LNCAP (cell line): ENCODE results near the gene GPT2.

ENCODE experiments used
- TF ChIP-seq, protein P1 (sequence below): fragments of 450-650 bp; IDR thresholded peaks from 2 replicates; pipeline ENCODE4 v1.5.1; 2017; ENCODE audit warnings: mild to moderate bottlenecking

GPT2 gene

DNA sequence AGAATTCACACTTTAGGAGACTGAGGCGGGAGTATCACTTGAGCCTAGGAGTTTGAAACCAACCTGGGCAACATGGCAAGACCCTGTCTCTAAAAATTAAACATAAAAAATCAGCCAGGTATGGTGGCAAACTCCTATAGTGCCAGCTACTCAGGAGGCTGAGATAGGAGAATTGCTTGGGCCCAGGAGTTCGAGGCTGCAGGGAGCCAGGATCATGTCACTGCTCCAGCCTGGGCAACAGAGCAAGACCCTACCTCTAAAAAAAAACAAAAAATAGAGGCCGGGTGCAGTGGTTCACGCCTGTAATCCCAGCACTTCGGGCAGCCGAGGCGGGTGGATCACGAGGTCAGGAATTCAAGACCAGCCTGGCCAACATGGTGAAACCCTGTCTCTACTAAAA lies 8.9 kb upstream of the GPT2 start:
- TF ChIP-seq, protein P1, sequence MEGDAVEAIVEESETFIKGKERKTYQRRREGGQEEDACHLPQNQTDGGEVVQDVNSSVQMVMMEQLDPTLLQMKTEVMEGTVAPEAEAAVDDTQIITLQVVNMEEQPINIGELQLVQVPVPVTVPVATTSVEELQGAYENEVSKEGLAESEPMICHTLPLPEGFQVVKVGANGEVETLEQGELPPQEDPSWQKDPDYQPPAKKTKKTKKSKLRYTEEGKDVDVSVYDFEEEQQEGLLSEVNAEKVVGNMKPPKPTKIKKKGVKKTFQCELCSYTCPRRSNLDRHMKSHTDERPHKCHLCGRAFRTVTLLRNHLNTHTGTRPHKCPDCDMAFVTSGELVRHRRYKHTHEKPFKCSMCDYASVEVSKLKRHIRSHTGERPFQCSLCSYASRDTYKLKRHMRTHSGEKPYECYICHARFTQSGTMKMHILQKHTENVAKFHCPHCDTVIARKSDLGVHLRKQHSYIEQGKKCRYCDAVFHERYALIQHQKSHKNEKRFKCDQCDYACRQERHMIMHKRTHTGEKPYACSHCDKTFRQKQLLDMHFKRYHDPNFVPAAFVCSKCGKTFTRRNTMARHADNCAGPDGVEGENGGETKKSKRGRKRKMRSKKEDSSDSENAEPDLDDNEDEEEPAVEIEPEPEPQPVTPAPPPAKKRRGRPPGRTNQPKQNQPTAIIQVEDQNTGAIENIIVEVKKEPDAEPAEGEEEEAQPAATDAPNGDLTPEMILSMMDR = no peak

DNA sequence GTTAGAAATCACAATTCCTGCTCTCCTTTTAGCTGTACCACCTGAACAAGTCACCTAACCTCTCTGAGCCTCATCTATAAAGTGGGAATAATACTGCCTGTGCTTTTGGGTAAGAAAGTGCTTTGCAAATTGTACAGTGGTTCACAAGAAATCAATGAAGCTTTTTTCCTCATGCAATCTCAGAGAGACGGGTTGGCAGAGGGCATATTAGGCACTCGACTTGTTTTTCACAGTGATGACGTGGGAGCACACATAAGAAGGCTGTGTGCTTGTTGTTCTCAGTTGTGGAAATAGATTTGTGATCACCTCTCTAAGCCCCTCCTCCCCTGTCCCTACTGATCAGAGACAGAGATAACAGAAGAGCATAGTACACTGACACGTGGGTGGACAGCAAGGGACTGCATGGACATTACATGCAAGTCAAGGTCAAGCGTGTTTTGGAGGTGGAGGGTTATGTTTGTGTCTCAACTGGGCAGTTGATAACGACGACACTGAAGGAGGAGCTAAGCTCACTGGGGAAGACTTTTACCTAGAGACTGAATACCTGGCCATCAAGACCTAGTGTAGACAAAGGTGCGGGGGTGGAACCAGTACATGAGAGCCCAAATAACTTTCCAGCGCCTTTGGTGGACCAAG lies 1.7 kb upstream of the GPT2 start:
- TF ChIP-seq, protein P1 = no peak

DNA sequence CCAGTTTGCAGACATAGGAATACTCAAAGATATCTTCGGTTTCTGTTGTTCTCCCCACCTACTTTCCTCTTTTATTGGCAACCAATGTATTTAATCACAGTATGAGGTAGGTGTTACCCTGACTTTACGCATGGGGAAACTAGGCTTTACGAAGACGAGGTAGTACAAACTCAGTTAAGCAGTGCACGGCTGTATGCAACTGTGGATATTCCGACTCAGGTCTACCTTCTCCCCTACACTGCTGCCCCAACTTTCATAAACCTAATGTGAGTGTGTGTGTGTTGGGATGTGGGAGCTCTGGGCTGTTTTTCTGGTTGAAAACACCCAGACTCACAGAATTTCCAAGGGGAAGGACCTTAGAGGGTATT lies 1.2 kb upstream of the GPT2 start:
- TF ChIP-seq, protein P1 = no peak

DNA sequence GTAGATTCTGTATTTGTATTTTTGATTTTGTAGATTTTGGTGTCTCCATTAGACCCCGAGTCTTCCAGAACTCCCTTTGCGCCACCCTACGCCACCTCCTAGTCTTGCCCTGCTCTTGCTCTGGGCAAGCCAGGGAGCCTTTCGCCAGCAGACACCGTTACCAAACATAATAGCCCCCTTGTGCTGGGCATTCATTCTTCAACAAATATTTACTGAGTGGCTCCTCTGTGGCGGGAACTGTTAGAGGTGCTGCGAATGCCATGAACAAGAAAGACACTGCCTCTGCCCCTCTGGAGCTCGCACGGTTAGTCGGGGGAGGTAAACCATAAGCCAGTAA lies 841 bp upstream of the GPT2 start:
- TF ChIP-seq, protein P1 = no peak

DNA sequence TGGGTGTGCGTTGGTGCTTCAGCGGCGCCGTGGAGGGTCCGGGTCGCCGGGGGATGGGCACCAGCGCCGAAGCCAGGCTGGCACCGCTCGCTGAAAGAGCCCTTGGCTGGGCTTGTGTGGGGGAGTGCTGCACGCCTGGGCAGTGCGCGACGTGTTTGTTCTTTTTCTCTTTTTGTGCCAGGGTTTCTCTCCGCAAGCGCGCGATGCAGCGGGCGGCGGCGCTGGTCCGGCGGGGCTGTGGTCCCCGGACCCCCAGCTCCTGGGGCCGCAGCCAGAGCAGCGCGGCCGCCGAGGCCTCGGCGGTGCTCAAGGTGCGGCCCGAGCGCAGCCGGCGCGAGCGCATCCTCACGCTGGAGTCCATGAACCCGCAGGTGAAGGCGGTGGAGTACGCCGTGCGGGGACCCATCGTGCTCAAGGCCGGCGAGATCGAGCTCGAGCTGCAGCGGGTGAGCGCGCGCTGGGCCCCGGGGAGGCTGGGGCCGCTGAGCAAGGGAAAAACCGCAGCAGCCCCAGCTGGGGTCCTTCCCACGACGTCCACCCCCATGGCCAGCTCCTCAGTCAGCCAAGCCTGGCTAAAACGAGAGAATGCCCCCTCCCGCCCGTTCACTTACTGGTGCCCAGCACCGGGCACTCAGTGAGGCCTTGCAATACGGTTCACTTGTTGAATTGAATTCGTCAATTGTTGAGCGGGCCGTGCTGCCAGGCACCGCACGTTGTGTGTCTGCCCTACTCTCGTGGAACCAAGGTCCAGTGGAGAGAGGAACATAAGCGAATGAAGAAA lies 541 bp downstream of the GPT2 start:
- TF ChIP-seq, protein P1 = no peak

DNA sequence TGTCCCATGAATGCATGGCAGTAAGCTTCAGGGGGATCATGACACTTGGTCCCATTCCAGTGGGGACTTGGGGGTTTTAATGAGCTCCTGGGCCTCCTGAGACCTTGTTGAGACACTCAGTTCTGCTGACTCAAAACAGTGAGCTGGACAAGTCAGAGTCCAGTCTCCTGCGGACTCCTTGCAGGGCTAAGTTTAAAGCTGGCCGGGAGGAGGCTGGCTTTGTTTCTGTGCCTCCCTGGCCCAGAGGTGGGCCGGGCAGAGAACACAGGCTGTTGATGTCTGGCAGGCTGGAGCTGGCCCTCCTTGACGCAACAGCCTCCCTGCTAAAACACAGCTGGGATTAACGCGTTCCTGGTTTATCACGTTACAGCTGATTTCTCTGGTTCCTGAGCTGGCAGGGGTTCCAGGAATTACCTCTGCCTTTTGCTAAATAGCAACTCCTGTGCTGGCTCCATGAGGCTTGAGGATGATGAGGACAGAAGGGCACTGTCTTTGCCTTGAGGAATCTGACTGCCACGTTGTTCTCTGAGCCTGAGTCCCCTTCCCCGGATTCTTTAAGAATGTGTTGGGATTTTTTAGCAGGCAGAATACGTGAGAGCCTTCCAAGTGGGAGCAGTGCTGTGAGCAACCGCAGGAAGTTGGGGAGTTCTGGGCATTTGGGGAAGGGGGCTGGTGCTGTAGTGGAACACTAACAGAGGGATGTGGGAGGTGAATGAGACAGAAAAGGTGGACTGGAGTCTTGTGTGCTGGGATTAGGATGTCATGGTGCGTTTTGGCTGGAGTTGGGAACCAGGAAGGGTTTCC lies 2.0 kb downstream of the GPT2 start:
- TF ChIP-seq, protein P1 = no peak

DNA sequence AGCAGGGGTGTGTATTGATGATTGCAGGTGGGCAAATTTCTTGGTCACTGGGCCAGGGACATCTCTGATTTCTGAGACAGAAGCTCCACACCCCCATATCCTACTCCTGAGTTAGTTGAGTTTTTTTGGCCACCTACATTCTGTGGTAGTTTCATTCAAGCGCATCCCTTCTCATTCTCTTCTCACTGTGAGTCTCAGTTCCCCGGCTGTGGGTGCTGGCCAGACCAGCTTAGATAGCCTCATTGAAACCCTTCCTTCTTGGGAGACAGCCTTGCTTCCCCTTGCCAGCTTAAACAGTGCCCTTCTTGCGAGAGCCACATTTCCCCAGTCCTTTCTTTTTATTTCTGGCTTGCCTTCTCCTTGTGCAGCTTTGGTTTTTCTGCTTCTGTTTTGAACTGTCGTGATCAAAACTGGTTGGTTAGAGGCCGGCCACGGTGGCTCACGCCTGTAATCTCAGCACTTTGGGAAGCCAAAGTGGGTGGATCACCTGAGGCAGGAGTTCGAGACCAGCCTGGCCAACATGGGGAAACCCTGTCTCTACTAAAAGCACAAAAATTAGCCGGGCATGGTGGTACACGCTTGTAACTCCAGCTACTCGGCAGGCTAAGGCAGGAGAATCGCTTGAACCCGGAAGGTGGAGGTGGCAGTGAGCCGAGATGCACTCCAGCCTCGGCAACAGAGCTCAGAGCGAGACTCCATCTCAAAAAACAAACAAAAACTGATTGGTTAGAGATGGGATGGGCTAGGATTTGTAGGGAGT lies 2.8 kb downstream of the GPT2 start:
- TF ChIP-seq, protein P1 = no peak
